HepG2 (cell line): ENCODE measurements around the gene C3orf22.

Source experiments
- GZF1 ChIP-seq: sonication (generic); formaldehyde crosslinking; IDR thresholded peaks from 2 replicates; pipeline ENCODE4 v1.5.1; 2020; ENCODE audit warnings: mild to moderate bottlenecking, missing genetic modification reagents
- MEIS1 ChIP-seq: sonication (generic); formaldehyde crosslinking; IDR thresholded peaks from 2 replicates; pipeline ENCODE4 v1.9.0; 2021; ENCODE audit warnings: mild to moderate bottlenecking, missing genetic modification reagents, moderate library complexity, borderline replicate concordance
- NCOA5 ChIP-seq: sonication (generic); formaldehyde crosslinking; IDR thresholded peaks from 2 replicates; pipeline ENCODE4 v1.4.0; 2020; ENCODE audit warnings: missing genetic modification reagents
- ZNF670 ChIP-seq: sonication (generic); formaldehyde crosslinking; IDR thresholded peaks from 2 replicates; pipeline ENCODE4 v1.8.0; 2022; ENCODE audit warnings: mild to moderate bottlenecking, missing genetic modification reagents, borderline replicate concordance
- TF ChIP-seq, protein P1 (sequence below): sonication (generic); formaldehyde crosslinking; IDR thresholded peaks from 2 replicates; pipeline ENCODE4 v1.5.0; 2020; ENCODE audit warnings: mild to moderate bottlenecking, missing genetic modification reagents, moderate library complexity
- TF ChIP-seq, protein P2 (sequence below): sonication (generic); formaldehyde crosslinking; IDR thresholded peaks from 2 replicates; pipeline ENCODE4 v1.4.0; 2020; ENCODE audit warnings: low read depth, missing genetic modification reagents
- TF ChIP-seq, protein P3 (sequence below): sonication (generic); formaldehyde crosslinking; IDR thresholded peaks from 2 replicates; pipeline ENCODE4 v1.4.0; 2020; ENCODE audit warnings: missing genetic modification reagents
- TF ChIP-seq, protein P4 (sequence below): sonication (generic); formaldehyde crosslinking; conservative IDR thresholded peaks from 2 replicates; pipeline ENCODE4 v1.4.0; 2020; ENCODE audit warnings: missing genetic modification reagents
- TF ChIP-seq, protein P5 (sequence below), 2 experiments: IDR thresholded peaks; 2 replicates each; pipeline ENCODE4 v1.6.1; 2011 to 2012; ENCODE audit warnings: low read length in 2 of 2, borderline replicate concordance in 1 of 2, low read depth in 1 of 2, mild to moderate bottlenecking in 1 of 2, moderate library complexity in 1 of 2
- TF ChIP-seq, protein P6 (sequence below): sonication (generic); formaldehyde crosslinking; IDR thresholded peaks from 2 replicates; pipeline ENCODE4 v1.4.0; 2020; ENCODE audit warnings: missing genetic modification reagents, mild to moderate bottlenecking, borderline replicate concordance
- TF ChIP-seq, protein P7 (sequence below): sonication (generic); formaldehyde crosslinking; conservative IDR thresholded peaks from 2 replicates; pipeline ENCODE4 v1.4.0; 2020; ENCODE audit warnings: missing genetic modification reagents
- TF ChIP-seq, protein P8 (sequence below): sonication (generic); formaldehyde crosslinking; IDR thresholded peaks from 2 replicates; pipeline ENCODE4 v1.8.1; 2023; ENCODE audit warnings: missing genetic modification reagents, inconsistent platforms, borderline replicate concordance

DNA sequence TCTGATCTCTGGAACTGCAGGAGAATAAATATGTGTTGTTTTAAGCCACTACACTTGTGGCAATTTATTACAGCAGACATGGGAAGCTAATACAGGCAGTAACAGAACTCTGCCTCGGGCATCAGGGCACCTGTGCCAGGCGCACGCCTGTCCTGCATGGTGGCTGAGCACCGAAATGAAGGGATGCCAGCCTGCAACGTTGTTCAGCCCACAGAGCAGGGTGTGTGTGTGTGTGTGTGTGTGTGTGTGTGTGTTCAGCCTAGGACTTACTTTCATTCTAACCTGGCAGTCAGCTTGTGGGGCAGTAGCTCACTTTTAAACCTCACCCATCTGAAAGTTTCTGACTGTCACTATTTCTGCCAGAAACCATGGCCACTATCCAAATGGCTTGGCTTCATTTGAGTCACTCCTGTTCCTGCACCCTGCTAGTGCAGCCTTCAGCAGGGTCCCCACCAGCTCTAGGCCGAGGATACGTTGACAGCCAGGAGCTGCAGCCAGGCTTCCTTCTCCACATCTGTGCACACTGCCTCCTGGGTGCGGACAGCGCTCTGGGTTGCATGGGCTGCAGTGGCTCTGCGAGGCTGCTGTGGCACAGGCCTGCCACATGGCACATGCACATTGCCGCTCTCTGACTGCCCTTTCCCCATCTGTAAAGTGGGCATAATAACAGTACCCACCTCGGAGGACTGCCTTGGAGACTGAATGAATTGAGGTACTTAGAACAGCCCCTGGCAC, 45.6 kb downstream of the C3orf22 start:
- TF ChIP-seq, protein P1, sequence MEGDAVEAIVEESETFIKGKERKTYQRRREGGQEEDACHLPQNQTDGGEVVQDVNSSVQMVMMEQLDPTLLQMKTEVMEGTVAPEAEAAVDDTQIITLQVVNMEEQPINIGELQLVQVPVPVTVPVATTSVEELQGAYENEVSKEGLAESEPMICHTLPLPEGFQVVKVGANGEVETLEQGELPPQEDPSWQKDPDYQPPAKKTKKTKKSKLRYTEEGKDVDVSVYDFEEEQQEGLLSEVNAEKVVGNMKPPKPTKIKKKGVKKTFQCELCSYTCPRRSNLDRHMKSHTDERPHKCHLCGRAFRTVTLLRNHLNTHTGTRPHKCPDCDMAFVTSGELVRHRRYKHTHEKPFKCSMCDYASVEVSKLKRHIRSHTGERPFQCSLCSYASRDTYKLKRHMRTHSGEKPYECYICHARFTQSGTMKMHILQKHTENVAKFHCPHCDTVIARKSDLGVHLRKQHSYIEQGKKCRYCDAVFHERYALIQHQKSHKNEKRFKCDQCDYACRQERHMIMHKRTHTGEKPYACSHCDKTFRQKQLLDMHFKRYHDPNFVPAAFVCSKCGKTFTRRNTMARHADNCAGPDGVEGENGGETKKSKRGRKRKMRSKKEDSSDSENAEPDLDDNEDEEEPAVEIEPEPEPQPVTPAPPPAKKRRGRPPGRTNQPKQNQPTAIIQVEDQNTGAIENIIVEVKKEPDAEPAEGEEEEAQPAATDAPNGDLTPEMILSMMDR: no peak
- TF ChIP-seq MEIS1 (no peak), NCOA5 (CRISPR knock-in tag) (no peak), GZF1 (CRISPR knock-in tag) (no peak), ZNF670 (CRISPR knock-in tag) (no peak)
- TF ChIP-seq, protein P2, sequence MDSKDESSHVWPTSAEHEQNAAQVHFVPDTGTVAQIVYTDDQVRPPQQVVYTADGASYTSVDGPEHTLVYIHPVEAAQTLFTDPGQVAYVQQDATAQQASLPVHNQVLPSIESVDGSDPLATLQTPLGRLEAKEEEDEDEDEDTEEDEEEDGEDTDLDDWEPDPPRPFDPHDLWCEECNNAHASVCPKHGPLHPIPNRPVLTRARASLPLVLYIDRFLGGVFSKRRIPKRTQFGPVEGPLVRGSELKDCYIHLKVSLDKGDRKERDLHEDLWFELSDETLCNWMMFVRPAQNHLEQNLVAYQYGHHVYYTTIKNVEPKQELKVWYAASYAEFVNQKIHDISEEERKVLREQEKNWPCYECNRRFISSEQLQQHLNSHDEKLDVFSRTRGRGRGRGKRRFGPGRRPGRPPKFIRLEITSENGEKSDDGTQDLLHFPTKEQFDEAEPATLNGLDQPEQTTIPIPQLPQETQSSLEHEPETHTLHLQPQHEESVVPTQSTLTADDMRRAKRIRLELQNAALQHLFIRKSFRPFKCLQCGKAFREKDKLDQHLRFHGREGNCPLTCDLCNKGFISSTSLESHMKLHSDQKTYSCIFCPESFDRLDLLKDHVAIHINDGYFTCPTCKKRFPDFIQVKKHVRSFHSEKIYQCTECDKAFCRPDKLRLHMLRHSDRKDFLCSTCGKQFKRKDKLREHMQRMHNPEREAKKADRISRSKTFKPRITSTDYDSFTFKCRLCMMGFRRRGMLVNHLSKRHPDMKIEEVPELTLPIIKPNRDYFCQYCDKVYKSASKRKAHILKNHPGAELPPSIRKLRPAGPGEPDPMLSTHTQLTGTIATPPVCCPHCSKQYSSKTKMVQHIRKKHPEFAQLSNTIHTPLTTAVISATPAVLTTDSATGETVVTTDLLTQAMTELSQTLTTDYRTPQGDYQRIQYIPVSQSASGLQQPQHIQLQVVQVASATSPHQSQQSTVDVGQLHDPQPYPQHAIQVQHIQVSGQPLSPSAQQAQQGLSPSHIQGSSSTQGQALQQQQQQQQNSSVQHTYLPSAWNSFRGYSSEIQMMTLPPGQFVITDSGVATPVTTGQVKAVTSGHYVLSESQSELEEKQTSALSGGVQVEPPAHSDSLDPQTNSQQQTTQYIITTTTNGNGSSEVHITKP (CRISPR knock-in tag): no peak
- TF ChIP-seq, protein P3, sequence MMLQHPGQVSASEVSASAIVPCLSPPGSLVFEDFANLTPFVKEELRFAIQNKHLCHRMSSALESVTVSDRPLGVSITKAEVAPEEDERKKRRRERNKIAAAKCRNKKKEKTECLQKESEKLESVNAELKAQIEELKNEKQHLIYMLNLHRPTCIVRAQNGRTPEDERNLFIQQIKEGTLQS (CRISPR knock-in tag): no peak
- TF ChIP-seq, protein P4, sequence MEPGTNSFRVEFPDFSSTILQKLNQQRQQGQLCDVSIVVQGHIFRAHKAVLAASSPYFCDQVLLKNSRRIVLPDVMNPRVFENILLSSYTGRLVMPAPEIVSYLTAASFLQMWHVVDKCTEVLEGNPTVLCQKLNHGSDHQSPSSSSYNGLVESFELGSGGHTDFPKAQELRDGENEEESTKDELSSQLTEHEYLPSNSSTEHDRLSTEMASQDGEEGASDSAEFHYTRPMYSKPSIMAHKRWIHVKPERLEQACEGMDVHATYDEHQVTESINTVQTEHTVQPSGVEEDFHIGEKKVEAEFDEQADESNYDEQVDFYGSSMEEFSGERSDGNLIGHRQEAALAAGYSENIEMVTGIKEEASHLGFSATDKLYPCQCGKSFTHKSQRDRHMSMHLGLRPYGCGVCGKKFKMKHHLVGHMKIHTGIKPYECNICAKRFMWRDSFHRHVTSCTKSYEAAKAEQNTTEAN (CRISPR knock-in tag): no peak
- TF ChIP-seq, protein P5, sequence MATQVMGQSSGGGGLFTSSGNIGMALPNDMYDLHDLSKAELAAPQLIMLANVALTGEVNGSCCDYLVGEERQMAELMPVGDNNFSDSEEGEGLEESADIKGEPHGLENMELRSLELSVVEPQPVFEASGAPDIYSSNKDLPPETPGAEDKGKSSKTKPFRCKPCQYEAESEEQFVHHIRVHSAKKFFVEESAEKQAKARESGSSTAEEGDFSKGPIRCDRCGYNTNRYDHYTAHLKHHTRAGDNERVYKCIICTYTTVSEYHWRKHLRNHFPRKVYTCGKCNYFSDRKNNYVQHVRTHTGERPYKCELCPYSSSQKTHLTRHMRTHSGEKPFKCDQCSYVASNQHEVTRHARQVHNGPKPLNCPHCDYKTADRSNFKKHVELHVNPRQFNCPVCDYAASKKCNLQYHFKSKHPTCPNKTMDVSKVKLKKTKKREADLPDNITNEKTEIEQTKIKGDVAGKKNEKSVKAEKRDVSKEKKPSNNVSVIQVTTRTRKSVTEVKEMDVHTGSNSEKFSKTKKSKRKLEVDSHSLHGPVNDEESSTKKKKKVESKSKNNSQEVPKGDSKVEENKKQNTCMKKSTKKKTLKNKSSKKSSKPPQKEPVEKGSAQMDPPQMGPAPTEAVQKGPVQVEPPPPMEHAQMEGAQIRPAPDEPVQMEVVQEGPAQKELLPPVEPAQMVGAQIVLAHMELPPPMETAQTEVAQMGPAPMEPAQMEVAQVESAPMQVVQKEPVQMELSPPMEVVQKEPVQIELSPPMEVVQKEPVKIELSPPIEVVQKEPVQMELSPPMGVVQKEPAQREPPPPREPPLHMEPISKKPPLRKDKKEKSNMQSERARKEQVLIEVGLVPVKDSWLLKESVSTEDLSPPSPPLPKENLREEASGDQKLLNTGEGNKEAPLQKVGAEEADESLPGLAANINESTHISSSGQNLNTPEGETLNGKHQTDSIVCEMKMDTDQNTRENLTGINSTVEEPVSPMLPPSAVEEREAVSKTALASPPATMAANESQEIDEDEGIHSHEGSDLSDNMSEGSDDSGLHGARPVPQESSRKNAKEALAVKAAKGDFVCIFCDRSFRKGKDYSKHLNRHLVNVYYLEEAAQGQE (IDR thresholded peaks at IDR 0.05; ENCODE audit: borderline replicate concordance in 1 of 2, low read depth in 1 of 2, low read length in 2 of 2): no peak
- TF ChIP-seq, protein P6, sequence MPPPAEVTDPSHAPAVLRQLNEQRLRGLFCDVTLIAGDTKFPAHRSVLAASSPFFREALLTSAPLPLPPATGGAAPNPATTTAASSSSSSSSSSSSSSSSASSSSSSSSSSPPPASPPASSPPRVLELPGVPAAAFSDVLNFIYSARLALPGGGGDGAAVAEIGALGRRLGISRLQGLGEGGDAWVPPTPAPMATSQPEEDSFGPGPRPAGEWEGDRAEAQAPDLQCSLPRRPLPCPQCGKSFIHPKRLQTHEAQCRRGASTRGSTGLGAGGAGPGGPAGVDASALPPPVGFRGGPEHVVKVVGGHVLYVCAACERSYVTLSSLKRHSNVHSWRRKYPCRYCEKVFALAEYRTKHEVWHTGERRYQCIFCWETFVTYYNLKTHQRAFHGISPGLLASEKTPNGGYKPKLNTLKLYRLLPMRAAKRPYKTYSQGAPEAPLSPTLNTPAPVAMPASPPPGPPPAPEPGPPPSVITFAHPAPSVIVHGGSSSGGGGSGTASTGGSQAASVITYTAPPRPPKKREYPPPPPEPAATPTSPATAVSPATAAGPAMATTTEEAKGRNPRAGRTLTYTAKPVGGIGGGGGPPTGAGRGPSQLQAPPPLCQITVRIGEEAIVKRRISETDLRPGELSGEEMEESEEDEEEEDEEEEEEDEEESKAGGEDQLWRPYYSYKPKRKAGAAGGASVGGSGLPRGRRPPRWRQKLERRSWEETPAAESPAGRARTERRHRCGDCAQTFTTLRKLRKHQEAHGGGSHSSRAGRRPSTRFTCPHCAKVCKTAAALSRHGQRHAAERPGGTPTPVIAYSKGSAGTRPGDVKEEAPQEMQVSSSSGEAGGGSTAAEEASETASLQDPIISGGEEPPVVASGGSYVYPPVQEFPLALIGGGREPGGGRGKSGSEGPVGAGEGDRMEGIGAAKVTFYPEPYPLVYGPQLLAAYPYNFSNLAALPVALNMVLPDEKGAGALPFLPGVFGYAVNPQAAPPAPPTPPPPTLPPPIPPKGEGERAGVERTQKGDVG (CRISPR knock-in tag): no peak
- TF ChIP-seq, protein P7, sequence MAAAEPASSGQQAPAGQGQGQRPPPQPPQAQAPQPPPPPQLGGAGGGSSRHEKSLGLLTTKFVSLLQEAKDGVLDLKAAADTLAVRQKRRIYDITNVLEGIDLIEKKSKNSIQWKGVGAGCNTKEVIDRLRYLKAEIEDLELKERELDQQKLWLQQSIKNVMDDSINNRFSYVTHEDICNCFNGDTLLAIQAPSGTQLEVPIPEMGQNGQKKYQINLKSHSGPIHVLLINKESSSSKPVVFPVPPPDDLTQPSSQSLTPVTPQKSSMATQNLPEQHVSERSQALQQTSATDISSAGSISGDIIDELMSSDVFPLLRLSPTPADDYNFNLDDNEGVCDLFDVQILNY (CRISPR knock-in tag): no peak
- TF ChIP-seq, protein P8, sequence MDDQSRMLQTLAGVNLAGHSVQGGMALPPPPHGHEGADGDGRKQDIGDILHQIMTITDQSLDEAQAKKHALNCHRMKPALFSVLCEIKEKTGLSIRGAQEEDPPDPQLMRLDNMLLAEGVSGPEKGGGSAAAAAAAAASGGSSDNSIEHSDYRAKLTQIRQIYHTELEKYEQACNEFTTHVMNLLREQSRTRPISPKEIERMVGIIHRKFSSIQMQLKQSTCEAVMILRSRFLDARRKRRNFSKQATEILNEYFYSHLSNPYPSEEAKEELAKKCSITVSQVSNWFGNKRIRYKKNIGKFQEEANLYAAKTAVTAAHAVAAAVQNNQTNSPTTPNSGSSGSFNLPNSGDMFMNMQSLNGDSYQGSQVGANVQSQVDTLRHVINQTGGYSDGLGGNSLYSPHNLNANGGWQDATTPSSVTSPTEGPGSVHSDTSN (CRISPR knock-in tag): no peak
